GM12865 (cell line): ENCODE data around the gene COL27A1.

ENCODE experiments used
- DNase-seq: peaks from one replicate; pipeline ENCODE4 v3.0.0; 2010; ENCODE audit warnings: low read depth
- H3K4me3 ChIP-seq: 2 replicates; pipeline ENCODE4 v1.5.1; 2011; ENCODE audit warnings: mild to moderate bottlenecking, low read depth, low read length, control low read depth
- CTCF ChIP-seq: IDR thresholded peaks from 2 replicates; pipeline ENCODE4 v1.5.1; 2011; ENCODE audit warnings: low read length, control low read depth, low read depth, inconsistent platforms; ENCODE audit not compliant: insufficient read depth; ENCODE audit errors: missing control alignments

Gene COL27A1

GRCh38 chr9:114231273-114231672 lies 75.9 kb downstream of the COL27A1 start:
- H3K4me3 ChIP-seq: no peak overlapping the region
- no peak for DNase-seq
- no peak for TF ChIP-seq CTCF

GRCh38 chr9:114231719-114232449 lies 76.5 kb downstream of the COL27A1 start:
- no peak overlapping the region for H3K4me3 ChIP-seq
- no peak for DNase-seq
- no peak for TF ChIP-seq CTCF

DNA sequence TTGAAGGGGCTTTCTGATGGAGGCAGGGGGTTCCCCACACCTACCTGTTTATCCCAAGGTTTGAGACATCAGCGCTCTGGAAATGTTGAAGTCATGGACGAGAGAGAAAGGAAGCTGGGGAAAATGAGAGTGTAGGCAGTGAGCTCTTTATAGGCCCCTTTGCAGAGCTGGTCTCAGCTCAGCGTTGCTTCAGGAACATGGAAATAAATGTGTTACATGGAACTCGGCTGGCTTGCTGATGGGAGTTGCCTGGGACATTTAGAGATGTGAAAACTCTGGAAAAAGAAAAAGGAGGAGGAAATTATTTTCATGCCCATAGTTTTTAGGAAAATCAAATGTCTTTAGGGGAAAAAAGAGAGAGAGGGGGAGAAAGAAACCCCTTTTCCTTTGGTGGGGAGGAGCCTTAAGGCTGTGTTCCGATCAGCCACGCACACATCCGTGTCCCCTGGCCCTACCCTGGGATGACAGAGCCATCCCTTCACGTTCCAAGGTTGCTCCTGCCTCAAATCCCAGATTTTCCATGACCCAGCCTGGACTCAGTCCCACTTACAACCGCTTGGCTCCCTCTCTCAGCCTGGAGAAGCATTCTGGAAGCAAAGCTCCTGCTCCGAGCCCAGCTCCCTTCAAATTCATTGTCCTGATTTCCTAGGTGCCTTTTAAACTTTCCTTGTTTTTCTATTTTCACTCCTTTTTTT lies 78.3 kb downstream of the COL27A1 start:
- no peak for DNase-seq
- no peak for TF ChIP-seq CTCF
- H3K4me3 ChIP-seq: no peak overlapping the region

- DNase-seq: no peak
- H3K4me3 ChIP-seq: no peak overlapping the region
Measured at GRCh38 chr9:114235033-114235661, 79.8 kb downstream of the COL27A1 start.

GRCh38 chr9:114236391-114237138 lies 81.2 kb downstream of the COL27A1 start:
- no peak for TF ChIP-seq CTCF
- no peak overlapping the region for H3K4me3 ChIP-seq
- no peak for DNase-seq

More at GRCh38 chr9:114235033-114235661, 79.8 kb downstream of the COL27A1 start:
- no peak for TF ChIP-seq CTCF

GRCh38 chr9:114237247-114237646 lies 81.9 kb downstream of the COL27A1 start:
- no peak for DNase-seq
- no peak for TF ChIP-seq CTCF
- no peak overlapping the region for H3K4me3 ChIP-seq
